Measurements from ENCODE around the gene RBM19.
A peak's percentile ranks its signal among the peaks of the same experiment; 100 is the strongest.

The RBM19 gene

GRCh38 chr12:113988976-113989375, 22.9 kb upstream of the RBM19 start:
- DNase-seq = no peak

GRCh38 chr12:113988064-113988451, 21.9 kb upstream of the RBM19 start:
- DNase-seq = no peak

GRCh38 chr12:113987261-113988063, 21.3 kb upstream of the RBM19 start:
- DNase-seq = no peak

GRCh38 chr12:113984464-113984863, 18.3 kb upstream of the RBM19 start:
- DNase-seq = no peak

GRCh38 chr12:113983777-113984448, 17.8 kb upstream of the RBM19 start:
- DNase-seq = no peak

GRCh38 chr12:113983265-113983664, 17.1 kb upstream of the RBM19 start:
- DNase-seq = no peak

GRCh38 chr12:113981876-113982275, 15.8 kb upstream of the RBM19 start:
- no peak for DNase-seq

- DNase-seq = peak; percentile 37
These were observed 14.6 kb upstream of the RBM19 start for GRCh38 chr12:113980537-113981337.

GRCh38 chr12:113980054-113980453, 13.9 kb upstream of the RBM19 start:
- DNase-seq = no peak

- DNase-seq = no peak
These were observed 12.0 kb upstream of the RBM19 start for GRCh38 chr12:113978080-113978479.

- no peak for DNase-seq
These were observed 7.9 kb upstream of the RBM19 start for GRCh38 chr12:113974006-113974405.

GRCh38 chr12:113973109-113973904, 7.2 kb upstream of the RBM19 start:
- DNase-seq = no peak

- no peak for DNase-seq
These were observed 5.3 kb upstream of the RBM19 start for GRCh38 chr12:113971392-113971791.

- no peak for DNase-seq
These were observed 4.1 kb upstream of the RBM19 start for GRCh38 chr12:113970211-113970610.

GRCh38 chr12:113967368-113967767, 1.2 kb upstream of the RBM19 start:
- no peak for DNase-seq

- DNase-seq = no peak
These were observed 3.4 kb downstream of the RBM19 start for GRCh38 chr12:113962733-113963132.

- DNase-seq = peak; percentile 11
These were observed 4.0 kb downstream of the RBM19 start for GRCh38 chr12:113961921-113962710.

- DNase-seq = no peak
These were observed 6.1 kb downstream of the RBM19 start for GRCh38 chr12:113960030-113960429.

- DNase-seq = no peak
These were observed 7.0 kb downstream of the RBM19 start for GRCh38 chr12:113959096-113959495.

GRCh38 chr12:113958108-113958507, 8.0 kb downstream of the RBM19 start:
- DNase-seq = no peak

GRCh38 chr12:113957627-113958026, 8.5 kb downstream of the RBM19 start:
- DNase-seq = no peak
